GM21737 (cell line): ENCODE measurements around the gene ANXA11.
"Not testable (repeated sequence)": the region's sequence is repeated elsewhere in the genome, so short reads cannot be mapped to it uniquely, and the experiment has no call there.

Experiments
- ATAC-seq: cut with Tn5 transposase; IDR thresholded peaks from one replicate; pipeline ENCODE4 v1.9.1; 2021; ENCODE audit warnings: mild to moderate bottlenecking, moderate library complexity; ENCODE audit not compliant: unreplicated experiment

The ANXA11 gene

DNA sequence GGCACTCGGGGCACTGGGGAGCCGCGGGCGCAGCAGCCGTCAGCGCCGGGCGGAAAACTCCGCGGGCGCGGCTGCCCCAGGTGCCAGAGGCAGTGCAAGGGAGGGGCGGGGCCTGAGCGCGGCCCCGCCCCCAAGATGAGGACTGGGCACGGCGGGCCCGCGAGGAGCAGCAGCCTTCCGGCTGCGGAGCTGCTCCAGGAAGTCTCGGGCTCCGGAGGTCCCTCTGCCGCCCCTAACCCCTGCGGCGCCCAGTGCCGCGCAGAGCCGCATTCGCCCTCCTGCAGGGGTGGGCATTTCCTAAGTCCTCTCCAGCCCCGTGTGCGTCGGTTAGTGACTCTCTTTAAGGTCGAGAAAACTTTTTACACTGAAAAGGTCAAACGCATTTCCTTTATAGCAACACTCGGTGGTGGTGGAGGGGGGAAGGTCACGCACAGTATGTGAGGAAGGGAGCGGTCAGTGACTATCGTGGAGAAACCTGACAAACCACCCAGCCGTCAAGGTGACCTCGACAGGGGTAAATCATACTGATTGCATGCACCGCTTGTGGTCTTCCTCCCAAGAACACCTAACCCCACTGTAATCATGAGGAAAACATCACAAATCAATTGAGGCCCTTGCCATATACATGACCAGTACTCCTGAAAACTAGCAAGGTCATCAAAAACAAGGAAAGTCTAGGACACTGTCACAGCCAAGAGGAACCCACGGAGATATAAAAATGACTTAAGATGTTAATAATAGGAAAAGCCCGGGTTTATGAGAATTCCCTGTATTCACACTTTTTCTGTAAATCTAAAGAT lies at the start of gene ANXA11:
Gene ANXA11, minus strand, starts transcription at position 61 of the 800 bp plus-strand sequence. CDS start 32,676 bp downstream, outside the sequence.
- peak; percentile 83 for ATAC-seq

DNA sequence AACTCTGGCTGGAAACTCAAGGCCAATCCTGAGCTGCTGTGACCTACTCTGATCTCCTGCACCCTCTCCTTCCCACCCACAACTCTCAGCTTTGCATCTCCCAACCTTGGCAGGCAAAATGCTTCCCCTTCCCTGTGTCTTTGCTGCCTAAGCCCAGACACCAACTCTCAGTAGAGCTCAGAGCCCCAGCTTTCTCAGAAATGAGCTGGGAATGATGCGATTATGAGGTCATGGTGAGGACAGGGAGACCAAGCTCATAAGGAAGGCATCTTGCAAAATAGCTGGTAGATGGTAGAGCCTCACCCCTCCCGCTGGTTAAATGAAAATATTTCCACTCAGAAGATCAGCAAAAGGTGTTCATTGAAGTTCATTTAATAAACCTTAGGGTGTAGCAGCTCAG lies 49.4 kb upstream of the ANXA11 start:
- ATAC-seq: not testable (repeated sequence)

DNA sequence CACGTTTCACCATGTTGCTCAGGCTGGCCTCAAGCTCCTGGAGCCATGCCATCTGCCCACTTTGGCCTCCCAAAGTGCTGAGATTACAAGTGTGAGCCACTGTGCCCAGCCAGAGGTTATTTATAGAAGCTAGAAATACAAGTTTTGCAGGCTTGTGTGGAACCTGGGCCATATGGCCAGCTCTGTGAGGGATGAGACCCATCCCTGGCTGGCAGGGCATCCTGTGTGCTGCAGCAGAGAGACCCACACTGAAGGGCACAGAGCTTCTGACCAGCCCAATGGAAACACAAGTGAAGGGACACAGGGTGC lies 48.6 kb upstream of the ANXA11 start:
- peak; percentile 27 for ATAC-seq

DNA sequence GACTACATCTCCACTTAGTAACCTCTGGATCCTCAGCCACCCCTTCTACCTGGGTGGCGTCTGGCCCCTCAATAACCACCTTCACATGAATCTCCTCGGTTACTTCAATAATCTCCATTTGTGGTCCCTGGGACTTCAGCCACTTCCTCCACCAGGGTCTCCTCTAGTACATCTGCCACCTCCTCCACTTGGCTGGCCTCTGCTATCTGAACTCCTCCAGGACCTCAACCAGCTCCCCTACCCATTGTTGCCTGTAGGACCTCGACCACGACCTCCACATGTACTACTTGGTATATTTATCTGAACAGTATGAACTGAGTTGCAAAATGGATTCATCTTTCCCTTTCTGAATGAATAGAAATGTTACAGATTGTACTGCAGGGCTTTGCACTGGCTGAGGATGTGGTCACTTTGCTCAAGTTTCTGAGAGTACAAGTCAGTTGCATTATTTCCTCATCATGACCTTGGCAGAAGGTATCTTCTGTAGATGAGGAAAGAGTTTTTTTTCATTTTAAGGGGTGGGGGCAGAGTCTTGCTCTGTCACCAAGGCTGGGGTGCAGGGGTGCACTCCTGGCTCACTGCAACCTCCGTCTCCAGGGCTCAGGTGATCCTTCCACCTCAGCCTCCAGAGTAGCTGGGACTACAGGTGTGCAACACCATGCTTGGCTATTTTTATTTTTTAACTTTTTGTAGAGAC lies 48.1 kb upstream of the ANXA11 start:
- ATAC-seq: peak; percentile 85

DNA sequence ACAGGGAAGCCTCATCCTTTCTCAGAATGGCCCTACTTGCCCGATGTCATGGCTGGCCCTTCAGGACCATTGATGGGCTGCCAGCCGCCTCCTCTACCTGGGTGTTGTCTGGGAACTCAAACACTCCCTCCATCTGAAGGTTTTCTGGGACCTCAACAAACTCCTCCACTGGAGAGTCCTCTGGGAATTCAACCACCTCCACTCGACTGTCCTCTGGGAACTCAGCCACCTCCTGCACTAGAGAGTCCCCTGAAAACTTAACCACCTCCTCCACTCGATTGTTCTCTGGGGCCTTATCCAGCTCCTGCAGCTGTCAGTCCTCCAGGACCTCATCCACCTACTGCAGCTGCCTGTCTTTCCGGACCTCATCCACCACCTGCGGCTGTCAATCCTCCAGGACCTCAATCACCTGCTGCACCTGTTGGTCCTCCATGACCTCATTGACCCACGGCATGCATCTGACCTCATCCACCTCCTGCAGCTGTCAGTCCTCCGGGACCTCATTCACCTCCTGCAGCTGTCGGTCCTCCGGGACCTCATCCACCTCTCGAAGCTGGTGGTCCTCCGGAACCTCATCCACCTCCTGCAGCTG lies 47.1 kb upstream of the ANXA11 start:
- ATAC-seq: no peak

DNA sequence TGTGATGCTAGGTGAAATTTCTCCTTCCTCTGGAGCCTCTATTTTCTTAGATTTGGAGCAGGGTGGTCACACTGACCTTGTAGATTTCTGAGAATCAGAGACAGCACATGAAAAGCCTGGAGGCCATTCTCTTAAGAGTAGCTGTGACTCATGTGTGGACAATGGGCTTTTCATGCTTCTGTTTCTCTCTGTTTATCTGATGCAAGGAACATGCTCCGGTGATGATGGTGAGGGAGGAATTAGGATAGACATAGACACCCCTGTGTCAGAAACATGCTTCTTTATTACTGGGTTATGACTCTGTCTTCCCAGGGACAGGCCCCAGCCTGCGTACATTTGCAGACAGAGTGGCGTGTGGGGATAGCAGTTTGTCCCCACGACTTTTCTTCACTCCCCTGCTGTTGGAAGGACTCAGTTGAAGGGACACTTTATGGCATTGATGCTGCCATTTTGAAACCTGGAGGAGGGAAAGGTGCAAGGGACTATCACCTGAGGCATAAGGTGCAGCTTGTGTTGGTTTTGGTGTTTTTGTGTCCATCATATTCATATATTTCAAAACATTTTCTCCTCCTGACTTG lies 46.5 kb upstream of the ANXA11 start:
- ATAC-seq: not testable (repeated sequence)

DNA sequence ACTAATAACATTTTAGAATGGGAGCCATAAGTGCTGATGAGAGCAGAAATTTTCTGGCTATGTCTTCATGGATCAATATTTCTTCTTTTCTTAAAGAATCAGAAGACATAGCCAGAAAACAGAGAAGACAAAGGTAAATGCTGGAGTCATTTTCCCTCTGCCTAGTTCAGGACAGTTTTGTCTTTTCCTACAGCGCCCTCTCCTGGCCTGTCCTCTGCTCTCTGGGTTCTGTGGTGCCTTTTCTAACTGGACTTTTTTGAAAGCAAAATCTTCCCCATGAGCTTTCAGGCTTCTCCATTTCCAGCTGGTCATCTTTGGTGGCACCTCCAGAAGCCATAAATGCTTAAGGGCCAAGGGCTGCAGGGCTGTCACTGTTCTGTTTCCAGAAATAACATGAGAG lies 45.1 kb upstream of the ANXA11 start:
- ATAC-seq: not testable (repeated sequence)

DNA sequence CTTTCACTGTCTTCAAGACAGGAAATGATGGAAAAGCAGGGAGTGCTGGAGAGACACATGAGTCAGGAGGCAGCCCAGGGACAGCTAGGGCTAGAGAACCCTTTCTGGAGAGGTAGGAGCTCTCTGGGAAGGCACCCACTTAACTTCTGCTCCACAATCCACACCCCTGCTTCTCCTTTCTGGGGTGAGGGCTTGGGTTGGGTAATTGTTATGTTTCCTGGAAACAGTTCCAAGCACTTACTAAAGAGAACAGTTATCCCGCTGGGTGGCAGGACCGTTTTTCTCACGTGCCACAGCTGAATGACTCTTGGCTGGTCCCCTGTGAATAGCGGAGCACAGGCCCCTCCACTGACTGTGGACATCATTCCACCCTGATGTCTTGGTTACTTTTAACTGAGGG lies 44.6 kb upstream of the ANXA11 start:
- ATAC-seq: not testable (repeated sequence)

DNA sequence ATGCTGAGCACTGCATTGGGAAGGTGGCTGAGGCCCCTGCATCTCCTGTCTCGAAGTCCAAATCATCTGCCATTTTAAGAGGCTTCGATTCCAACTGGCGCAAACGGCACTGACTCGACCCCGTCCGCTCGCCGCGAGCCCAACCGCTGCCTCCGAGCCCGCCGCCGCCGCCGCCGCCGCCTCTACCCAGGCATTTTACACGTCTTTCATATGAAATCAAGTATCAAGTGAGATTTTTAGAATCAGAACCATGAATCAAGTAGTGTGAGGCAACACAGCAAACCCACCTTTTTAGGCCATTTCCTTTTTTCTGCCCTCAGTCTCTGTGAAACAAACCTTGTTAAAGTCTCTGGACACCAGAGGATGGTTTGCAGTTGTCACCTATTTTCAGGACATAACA lies 42.3 kb upstream of the ANXA11 start:
- not testable (repeated sequence) for ATAC-seq

DNA sequence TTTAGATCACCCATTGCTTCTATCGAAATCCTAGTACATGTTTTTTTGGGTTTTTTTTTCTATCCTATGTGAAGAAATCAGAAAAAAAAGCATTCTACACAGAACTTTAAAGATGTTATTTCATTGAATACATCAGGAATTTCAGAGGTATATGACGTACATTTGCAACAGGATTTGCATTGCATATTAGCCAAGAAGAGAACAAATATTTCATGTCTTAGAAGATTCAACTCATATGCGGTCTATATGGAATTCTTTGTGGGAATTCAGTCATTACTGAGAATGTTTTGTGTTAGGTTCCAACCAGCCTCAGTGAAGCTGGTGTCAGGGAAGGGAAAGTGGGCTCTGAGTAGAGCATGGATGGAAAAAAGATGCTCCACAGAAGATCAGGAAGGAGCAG lies 39.0 kb upstream of the ANXA11 start:
- ATAC-seq: not testable (repeated sequence)

DNA sequence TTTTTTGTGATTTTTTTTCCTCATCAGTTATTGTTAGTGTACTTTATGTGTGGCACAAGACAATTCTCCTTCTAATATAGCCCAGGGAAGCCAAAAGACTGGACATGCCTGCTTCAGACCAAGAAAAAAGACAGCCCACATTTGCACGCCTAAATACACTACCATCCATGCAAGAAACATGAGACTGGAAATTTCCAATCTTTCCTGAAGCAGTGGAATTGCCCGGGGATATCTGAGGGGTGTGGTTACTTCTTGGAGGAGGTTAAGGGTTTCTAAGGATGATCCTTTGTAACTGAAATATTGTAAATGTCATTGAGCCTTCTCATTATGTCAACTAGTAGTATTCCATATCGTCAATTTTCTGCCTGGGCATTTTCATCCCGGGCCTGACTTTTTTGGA lies 37.0 kb upstream of the ANXA11 start:
- not testable (repeated sequence) for ATAC-seq

DNA sequence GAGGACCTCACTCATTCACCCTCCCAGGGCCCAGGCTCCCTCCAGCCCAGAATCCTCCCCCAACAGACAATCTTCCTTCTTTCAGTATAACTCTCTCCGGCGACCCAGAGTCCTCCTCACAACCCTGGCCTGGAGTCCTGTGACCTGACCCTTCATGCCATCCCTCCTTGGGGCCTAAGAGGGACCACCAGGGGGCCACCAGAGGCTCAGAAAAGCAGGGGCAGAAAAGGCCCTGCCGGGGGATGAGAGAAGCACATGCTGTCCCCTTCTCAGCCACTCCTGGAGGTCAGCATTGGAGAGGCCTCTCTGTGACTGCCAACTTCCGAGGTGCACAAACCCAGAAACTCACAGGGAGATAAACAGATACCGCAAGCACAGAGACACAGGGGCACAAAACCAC lies 31.1 kb upstream of the ANXA11 start:
- ATAC-seq: not testable (repeated sequence)

DNA sequence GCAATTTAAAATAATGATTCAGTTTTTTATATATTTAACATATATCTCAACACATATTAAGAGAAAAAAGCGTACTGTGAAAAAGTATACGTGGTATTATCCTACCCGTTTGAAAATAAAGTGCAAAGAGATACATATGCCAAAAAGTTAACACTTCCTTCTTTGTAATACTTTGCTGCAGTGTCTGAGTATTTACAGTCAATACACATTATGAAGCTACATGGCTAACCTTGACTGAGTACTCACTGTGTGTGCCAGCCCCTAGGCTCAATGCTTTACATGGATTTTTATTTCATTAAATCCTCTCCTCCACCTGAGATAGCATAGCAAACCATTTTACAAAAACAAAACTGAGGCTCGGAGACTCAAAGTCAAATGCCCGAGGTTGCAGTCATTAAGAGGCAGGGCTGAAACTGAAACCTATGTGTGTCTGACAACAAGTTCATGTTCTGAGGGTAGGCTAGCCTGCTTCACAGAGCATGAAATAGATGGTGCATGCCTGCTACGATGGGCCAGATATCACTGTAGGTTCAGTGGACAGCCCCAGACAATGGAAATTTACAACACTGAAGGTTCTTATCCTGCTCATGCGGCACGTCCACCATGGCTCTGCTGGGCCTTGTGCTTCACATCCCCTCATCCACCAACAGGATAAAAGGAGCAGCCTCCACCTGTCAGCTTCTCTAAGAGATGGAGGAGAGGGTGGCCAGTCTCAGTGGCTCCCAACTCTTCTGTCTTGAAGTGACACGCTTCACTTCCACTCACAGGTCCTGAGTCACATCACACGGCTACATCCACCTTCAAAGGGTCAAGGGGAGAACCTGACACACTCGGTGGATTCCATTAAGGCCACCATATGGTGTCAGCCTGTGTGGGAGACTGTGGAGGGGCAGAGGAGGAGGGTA lies 29.2 kb upstream of the ANXA11 start:
- ATAC-seq: peak; percentile 100

DNA sequence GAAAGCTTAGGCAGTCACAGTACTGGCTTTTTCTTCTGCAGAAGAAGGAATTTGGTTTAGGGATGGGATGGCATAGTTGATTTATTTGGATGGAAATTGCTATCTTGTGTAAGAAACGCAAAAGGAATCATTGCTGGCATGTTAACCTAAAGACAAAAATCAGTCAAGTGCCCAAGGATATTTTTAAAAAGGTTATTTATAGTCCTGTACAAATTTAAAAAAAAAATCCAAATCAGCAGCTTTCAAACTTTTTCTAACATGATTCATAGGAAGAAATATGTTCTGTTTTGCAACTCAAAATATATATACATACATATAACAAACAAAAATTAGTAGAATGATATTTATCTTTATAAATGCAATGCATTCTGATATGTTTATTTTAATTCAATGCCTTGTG lies 28.5 kb upstream of the ANXA11 start:
- ATAC-seq: not testable (repeated sequence)

DNA sequence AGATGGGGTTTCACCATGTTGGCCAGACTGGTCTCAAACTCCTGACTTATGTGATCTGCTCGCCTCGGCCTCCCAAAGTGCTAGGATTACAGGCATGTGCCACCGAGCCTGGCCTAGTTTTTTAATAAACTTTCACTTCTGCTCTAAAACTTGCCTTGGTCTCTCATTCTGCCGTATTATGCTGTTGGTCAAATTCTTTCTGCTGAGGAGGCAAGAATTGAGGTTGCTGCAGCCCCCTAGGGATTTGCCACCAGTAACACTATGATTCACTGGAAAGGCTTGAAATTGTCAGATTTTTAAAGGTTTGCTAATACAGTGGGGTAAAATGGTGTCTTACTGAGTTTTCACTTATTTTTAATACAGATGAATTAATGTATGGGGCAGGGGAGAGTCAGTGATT lies 21.4 kb upstream of the ANXA11 start:
- not testable (repeated sequence) for ATAC-seq

DNA sequence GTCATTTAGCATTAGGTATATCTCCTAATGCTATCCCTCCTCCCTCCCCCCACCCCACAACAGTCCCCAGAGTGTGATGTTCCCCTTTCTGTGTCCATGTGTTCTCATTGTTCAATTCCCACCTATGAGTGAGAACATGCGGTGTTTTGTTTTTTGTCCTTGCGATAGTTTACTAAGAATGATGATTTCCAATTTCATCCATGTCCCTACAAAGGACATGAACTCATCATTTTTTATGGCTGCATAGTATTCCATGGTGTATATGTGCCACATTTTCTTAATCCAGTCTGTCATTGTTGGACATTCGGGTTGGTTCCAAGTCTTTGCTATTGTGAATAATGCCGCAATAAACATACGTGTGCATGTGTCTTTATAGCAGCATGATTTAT lies 17.7 kb upstream of the ANXA11 start:
- not testable (repeated sequence) for ATAC-seq

DNA sequence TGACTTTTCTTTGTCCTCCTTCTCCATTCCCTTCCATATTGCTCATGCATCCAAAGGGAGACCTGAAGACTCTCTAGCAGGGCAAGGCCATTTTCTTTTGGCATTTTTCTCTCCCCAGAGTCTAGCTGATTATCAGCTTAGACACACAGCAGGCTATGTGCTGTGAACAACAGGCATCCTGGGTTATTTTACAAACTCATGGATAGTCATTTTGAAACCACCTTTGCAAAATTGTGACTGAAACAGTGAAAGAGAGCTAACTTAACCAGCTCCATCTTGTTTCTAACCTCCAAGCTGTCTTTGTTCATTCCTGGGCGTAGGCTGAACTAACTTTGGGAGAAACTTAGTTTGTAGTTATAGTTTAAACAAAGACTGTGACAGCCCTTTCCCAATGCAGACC lies 13.5 kb upstream of the ANXA11 start:
- ATAC-seq: peak; percentile 88

DNA sequence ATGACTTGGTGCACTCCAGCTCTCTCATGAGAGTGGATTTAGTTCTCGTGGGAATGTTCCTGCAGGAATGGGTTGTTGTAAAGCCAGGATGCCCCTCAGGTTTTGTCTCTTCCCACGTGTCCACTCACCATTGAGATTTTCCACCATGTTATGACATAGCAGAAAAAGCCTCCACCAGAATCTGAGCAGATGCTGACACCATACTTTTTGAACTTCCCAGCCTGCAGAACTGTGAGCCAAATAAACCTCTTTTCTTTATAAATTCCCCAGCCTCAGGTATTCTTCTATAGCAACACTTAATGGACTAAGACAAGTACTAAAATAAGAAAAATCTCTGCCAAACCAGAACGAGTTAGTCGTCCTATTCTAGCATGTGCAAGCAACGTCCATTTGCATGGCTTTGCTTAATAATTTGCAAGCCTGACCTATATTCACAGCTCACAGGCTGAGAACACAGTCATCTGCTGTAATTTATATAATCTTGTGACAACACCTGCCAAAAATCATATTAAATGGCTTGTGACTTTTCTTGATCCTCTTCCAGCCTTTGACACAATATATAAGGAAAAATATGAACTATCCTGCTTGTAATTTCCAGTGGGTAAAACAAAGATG lies 9.1 kb upstream of the ANXA11 start:
- not testable (repeated sequence) for ATAC-seq

DNA sequence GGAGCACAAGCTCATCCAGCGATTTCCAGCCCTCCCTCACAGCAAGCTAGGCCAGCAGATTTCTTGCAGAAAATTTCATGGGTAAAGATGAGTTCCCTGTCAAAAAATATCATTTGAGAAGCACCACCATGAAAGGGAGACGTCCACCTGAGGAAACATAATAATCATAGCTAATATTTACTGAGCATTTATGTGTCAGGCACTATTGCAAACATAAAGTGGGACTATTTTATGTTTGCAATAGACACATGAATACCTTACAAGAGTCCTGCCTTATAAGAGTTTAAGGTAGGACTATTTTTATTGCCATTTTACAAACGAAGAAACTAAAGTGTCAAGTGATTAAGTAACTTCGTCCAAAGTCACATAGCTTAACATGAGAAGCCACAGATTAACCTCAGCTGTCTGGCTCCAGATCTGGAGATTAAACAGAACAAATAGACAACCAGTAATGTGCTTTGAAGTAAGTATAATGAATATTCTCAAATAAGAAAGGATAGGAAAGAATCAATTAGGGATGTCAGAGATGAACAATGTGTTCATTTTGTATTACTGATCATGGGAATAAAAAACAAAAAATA lies 7.3 kb upstream of the ANXA11 start:
- not testable (repeated sequence) for ATAC-seq

DNA sequence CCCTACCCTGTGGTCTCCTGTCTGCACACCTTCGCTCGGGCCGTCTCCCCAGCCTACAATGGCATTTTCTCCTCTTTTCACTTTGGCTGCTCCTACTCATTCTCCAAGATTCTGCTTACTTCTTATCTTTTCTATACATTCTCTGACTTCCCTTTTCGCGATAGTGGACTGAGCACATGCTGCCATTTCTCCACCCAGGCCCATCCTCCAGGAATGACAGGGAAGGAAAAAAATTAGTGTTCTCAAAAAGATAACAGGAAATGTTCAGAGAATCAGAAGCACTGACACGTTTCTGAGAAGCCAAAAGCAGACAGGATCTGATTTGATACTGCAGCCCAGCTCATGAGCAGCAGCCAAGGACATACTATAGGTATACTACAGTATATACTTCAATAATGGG lies 6.4 kb upstream of the ANXA11 start:
- no peak for ATAC-seq
